GM12878 (cell line): ENCODE results near the gene SAFB. TPM values are rescaled to one million over a fixed set of nuclear protein-coding genes. Genes with fewer than 3 reads are reported as not detected.

Experiments used
- CBFB ChIP-seq: IDR thresholded peaks from 2 replicates; pipeline ENCODE4 v1.6.1; 2016; ENCODE audit warnings: antibody characterized with exemption, low read depth
- CEBPZ ChIP-seq: fragments of 150-350 bp; IDR thresholded peaks from 2 replicates; pipeline ENCODE4 v1.6.1; 2016; ENCODE audit warnings: low read depth, low read length
- CUX1 ChIP-seq: IDR thresholded peaks from 2 replicates; pipeline ENCODE4 v1.6.1; 2012; ENCODE audit warnings: improper control_type of control experiment, low read depth, low read length; ENCODE audit not compliant: insufficient replicate concordance
- ETV6 ChIP-seq, 2 experiments: fragments of 450-650 bp in 1 of 2; IDR thresholded peaks in 1 of 2; conservative IDR thresholded peaks in 1 of 2; 2 replicates each; pipeline ENCODE4 v1.6.1; 2014; ENCODE audit warnings: antibody characterized with exemption in 1 of 2, borderline replicate concordance in 1 of 2, low read depth in 1 of 2, mild to moderate bottlenecking in 1 of 2, moderate library complexity in 1 of 2
- FOXK2 ChIP-seq: fragments of 450-650 bp; IDR thresholded peaks from 2 replicates; pipeline ENCODE4 v1.6.1; 2017; ENCODE audit warnings: mild to moderate bottlenecking, moderate library complexity
- HDAC2 ChIP-seq: fragments of 200-600 bp; sonication (generic); IDR thresholded peaks from 2 replicates; pipeline ENCODE4 v1.6.1; 2017
- IKZF1 ChIP-seq: fragments of 450-650 bp; conservative IDR thresholded peaks from 2 replicates; pipeline ENCODE4 v1.6.1; 2017; ENCODE audit warnings: antibody characterized with exemption, mild to moderate bottlenecking
- IRF3 ChIP-seq: fragments of 450-650 bp; IDR thresholded peaks from 2 replicates; pipeline ENCODE4 v1.6.1; 2014; ENCODE audit warnings: mild to moderate bottlenecking
- MXI1 ChIP-seq: fragments of 150-350 bp; IDR thresholded peaks from 2 replicates; pipeline ENCODE4 v1.6.1; 2011; ENCODE audit warnings: low read depth, mild to moderate bottlenecking, inconsistent platforms, low read length, improper control_type of control experiment
- NFXL1 ChIP-seq: fragments of 450-650 bp; IDR thresholded peaks from 2 replicates; pipeline ENCODE4 v1.6.1; 2017; ENCODE audit warnings: antibody characterized with exemption, mild to moderate bottlenecking, borderline replicate concordance
- POLR2AphosphoS5 ChIP-seq: IDR thresholded peaks from 2 replicates; pipeline ENCODE4 v1.6.1; 2011; ENCODE audit warnings: mild to moderate bottlenecking, low read length, inconsistent platforms
- RAD21 ChIP-seq: IDR thresholded peaks from 2 replicates; pipeline ENCODE4 v1.6.1; 2011; ENCODE audit warnings: mild to moderate bottlenecking, low read depth, low read length, moderate library complexity; ENCODE audit not compliant: insufficient read depth
- SMC3 ChIP-seq: IDR thresholded peaks from 2 replicates; pipeline ENCODE4 v1.6.1; 2011; ENCODE audit warnings: low read length, improper control_type of control experiment, borderline replicate concordance
- ZBTB40 ChIP-seq: fragments of 450-650 bp; IDR thresholded peaks from 2 replicates; pipeline ENCODE4 v1.6.1; 2016; ENCODE audit warnings: mild to moderate bottlenecking, moderate library complexity, borderline replicate concordance
- polyA plus RNA-seq, 11 experiments: library from polyadenylated mRNA; depleted of rRNA in 4 of 11; unstranded in 6 of 11; stranded (reverse) in 5 of 11; fragments of >200 nt; fragmentation: Nextera tagmentation in 4 of 11; fragmentation: Illumina TruSeq in 1 of 11; extraction: Ambion mirVana in 4 of 11; extraction: Trizol in 1 of 11; gene quantifications; 1 replicate in 1 of 11; 2 replicates in 10 of 11; pipeline versions ENCODE4 v1.2.1 to v1.2.3, GENCODE V29; 2011 to 2016; ENCODE audit warnings: inconsistent platforms in 2 of 11, missing spikeins in 2 of 11, low read depth in 1 of 11
- total RNA-seq, 4 experiments: library from RNA; depleted of rRNA in 3 of 4; stranded (reverse); fragments of >200 nt in 3 of 4; fragmentation: Illumina TruSeq in 1 of 4; extraction: Trizol in 1 of 4; gene quantifications; 2 replicates each; pipeline versions ENCODE4 v1.2.1 to v1.2.3, GENCODE V29; 2013 to 2021

Gene SAFB
- total and polyA plus RNA-seq, 10 of the 15 experiments (the other 5 are each of a cell fraction or from before 2014, with no cell fraction given): 1.6 to 131 (median 61.2) TPM

- no peak for TF ChIP-seq CUX1
- TF ChIP-seq HDAC2: no peak
- no peak for TF ChIP-seq CEBPZ
- 0 out of 2 replicates have a peak, but pooled peaks have one; percentile 34 for TF ChIP-seq IRF3
- TF ChIP-seq RAD21: no peak
- peak; percentile 46; the same call in 1 of the 2 replicates for TF ChIP-seq CBFB
- no peak for TF ChIP-seq NFXL1
- no peak; the same call in 1 of the 2 replicates for TF ChIP-seq ZBTB40
- peak; percentile 97 for TF ChIP-seq POLR2AphosphoS5
- peak; percentile 100 for TF ChIP-seq IKZF1
- TF ChIP-seq MXI1: peak; percentile 87
- 0 out of 2 replicates have a peak, but pooled peaks have one; percentile 9 for TF ChIP-seq FOXK2
- no peak for TF ChIP-seq SMC3
- no peak for TF ChIP-seq ETV6 (conservative IDR thresholded peaks at IDR 0.05 in 1 of 2, IDR thresholded peaks at IDR 0.05 in 1 of 2; ENCODE audit: borderline replicate concordance in 1 of 2, low read depth in 1 of 2)
Observed at GRCh38 chr19:5622465-5623396, at the start of gene SAFB, which contains the start of gene SAFB2 (continued).
